NCI-H2029 (cell line): Measurements from ENCODE around the gene ACO1.

ENCODE experiments used
- DNase-seq: peaks from one replicate; lab custom pipeline; 2025; lab: John Stamatoyannopoulos, UW

ACO1 gene

DNA sequence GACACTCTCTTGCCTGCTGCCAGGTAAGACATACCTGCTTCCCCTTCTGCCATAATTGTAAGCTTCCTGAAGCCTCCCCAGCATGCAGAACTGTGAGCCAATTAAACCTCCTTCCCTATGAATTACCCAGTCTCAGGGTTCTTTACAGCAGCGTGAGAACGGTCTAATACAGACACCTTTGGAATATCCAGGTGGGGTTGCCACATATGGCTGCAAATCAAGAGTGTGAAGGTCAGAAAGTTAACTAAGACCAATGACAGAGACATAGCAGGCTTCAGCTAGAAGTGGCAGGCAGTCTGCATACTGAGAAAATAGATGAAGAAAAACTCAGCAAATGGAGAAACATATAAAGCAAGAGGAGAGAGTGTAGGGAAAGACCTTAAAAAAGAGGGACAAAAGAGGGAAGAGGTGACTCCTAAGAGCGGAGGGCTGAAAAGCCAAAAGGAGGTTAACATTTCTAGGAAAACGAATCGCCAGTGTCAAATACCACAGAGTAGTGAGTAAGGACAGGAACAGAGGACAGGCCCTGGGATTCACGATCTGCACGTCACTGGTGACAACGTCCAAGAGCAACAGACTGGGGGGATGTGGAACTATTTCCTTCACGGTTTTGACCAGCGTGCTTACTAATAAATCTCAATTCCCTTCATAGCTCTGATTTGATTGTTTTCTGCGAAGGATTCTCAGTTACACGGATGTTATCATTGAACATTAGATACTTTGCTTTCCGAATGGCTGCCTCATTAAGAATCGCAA, 1.7 kb upstream of the ACO1 start:
- DNase-seq = no peak

DNA sequence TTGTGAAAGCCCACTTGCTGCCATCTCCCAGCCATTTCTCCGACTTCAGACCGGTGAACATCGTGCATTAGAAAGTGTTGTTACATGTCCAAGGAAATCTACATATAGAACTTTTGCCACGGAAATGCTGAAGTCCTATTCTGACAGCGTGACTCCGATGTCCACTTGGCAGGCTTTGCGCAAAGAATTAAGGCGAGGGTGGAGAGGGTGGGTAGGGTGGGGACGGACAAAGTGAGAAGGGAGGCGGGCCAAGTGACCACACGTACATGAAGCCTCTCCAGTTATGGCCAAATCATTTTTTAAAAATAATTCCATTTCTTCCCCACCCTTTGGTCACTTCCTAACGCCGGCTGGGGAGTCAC, 460 bp upstream of the ACO1 start:
- no peak for DNase-seq

DNA sequence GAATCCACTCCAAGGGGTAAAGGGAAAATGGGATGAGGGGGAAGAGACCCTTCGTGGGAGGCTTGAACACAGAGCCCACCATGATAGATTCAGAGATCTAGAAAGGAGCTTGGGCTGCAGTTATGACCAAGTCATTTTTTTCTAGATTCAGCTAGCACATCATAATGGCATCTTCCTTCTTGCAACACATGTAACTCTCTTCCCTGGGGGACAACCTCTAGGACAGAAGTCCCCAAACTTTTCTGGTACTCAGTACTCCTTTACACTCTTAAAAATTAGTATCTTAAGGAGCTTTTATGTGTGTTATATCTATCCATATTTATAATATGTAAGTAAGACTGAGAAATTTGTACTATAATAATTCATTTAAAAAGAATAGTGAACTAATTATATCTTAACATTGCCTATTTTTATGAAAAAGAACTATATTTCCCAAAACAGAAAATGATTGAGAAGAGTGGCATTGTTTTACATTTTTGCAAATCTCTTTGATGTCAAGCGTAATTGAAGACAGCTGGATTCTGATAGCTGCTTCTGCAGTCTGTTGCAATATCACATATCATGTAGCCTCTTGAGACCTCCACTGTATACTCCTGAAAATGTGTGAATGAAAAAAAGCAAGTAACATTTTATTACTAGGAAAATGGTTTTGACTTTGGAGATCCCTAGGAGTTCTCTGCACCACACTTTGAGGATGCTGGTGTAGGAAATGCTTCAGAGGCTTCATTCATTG, 875 bp downstream of the ACO1 start:
- DNase-seq = no peak

DNA sequence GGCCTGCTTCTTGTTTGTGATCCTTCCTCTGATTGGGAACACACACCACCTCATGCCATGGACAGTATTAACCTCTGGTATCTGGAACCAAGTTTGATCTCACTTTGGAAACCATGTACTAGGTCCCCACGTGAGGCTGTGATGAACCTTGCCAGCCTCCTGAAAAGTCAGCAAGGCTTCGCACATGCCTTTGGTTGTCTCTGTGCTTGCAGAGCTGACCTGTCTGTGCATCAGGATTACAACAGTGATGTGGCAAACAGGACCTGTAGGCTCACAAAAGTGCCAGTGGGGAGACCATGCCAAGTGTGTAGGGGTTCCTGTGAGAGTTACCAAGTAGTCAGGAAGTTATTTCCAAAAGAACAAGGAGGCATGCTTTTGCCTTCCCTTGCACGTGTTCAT, 1.4 kb downstream of the ACO1 start:
- DNase-seq = no peak

DNA sequence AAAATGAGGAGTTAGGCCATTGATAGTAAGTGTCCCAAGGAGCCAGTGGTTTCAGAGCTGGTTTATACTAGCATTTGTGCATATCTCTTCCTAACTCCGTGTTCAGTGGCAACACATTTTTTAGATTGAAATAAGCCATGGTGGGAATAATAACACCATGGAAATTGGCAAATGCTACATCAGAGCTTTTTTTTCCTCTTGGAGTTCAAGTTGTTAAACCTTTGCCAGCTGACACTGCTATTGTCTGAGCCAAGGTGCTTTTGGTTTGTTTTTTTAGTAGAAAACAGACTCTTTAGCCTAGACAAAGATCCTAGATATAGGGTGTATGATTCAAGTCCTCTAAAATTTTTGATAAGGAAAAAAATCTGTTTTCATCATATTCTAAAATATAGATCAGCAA, 2.8 kb downstream of the ACO1 start:
- no peak for DNase-seq

DNA sequence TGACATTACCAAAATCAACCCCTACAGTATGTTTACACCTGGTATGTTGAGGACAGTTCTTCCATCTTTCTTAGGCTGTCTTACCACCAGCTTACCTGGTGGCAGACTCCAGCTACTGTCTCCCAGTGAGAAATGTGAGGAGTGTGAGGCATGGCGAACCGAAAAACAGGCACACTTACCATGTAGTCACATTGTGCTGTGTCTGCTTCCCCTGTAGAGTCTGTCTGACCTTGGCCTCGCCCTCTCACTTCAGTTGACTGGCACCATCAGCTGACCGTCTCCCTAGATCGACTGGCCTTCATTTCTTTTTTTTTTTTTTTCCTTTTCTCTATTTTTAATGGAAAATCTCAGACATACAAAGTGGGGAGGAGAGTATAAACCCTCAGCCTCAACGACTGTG, 4.9 kb downstream of the ACO1 start:
- no peak for DNase-seq

DNA sequence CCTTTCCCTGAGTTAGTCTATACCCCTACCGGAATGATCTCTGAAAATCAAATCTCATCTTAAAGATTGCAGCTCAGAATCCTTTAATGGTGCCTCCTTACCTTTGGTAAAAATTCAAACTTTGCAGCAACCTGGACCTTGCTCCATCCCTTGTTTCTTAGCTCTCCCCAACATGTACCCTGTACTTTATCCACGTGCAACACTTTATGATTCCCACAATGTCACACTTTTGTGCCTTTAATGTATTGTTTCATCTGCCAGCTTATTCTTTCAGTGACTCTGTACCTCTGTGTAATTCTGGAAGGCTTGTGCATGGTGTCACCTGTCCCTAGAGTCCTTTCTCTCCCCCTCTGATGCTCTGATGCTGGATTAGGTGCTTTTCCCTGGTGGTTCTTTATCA, 9.5 kb downstream of the ACO1 start:
- DNase-seq = no peak

DNA sequence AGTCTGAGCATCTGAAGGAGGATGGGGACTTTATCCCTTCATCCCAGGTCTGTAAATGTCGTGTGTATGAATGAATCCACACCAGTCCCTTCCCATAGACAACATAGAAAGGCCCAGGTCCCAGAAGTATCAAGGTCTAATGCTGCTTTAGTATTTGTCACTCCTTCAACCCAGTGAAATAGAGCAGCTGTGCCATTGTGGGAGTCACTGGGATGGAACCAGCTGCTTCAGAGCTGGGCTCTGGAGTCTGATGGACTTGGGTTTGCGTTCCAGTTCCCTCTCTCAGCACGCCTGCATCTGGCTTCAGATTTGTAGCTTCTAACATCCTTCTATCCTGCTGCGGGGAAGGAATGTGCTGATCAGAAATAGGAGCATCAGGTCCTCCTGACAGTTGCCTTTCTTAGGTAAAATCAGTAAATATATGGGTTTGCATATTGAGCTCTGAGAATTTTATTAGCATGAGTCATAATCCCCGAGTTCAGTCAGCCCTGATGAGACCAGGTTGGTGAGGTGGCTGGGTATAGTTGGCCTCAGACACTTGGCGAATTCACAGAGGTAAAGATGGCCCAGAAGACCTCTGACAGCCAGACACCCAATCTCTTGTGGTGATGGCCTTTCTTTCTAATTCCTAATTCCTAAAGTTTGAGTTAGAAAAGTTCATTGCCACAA, 10.1 kb downstream of the ACO1 start:
- no peak for DNase-seq

DNA sequence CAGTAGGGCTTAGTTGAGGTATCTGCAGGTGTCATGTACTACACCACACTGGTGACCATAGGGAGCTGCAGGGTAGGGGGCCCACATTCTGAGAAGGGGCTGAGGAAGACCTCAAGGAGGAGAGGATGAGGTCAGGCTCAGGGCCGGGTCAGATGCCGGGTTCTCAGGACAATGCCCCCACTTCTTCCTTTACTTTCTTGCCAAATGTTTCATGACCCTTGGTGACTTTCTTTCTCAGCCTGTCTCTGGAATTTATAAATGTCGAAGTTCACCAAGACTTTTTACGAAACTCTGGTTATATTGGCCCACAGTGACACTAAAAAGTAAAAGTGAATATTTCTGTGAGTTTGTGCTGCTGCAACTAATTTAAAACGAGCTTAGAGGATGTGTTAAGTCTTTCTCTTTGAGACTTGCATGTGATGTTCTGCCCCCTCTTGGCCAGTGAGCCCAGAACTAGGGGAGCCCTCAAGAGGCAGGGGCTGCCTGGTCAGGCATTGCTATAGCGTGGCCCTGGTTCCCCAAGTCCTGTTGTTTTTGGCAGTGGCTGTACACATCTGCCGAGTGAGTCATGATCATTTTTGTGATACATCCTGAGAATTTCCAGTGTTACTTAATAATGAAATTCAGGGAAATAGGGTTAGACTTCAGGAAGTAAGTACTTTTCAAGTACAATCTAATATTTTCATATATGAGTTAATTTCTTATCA, 11.2 kb downstream of the ACO1 start:
- DNase-seq = no peak

DNA sequence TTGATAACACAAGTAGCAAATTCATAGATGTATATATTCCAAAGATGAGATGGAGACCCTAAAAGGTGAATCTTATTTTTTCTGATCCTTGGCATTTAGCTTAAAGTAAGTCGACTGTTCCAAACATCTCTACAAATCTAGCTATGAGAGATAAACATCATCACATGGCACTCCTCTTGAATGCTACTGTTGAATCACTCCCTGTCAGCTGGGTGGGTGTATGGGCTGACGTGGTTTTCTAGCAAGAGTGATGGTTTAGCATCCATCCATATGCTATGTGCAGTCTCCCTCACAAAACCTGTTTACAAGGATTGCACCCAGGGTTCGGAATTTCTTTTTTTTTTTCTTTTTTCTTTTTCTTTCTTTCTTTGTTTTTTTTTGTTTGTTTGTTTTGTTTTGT, 13.8 kb downstream of the ACO1 start:
- no peak for DNase-seq

DNA sequence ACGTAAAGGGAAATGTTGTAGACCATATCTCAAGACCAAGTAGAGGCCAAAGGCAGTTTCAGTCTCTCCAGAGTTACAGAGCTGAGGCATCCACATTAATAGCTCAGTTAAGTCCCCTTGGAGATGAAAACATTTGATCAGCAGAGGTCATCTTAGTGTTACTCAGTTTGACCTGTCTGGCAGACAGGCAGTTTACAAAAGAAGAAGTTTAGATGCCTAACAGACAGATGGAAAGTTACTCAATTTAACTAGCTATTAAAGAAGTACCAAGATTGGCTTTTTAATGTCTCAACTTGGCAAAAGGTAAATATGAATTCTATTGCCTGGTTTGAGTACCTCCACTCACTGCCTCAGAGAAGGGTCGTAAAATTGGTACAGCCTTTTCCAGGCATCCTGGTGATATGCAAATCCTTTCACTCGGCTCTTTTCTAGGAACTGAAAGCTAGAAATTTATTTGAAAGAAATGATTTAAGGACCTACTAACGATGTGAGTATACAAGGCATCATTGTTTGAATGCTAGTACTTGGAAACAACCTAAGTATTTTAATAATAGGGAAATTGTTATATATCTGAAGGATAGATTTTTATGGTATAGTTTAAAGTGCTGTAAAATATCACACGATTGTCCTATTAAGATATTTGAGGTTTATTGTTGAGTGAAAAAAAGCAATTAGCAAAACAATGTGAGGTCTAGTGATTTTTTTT, 14.8 kb downstream of the ACO1 start:
- no peak for DNase-seq

DNA sequence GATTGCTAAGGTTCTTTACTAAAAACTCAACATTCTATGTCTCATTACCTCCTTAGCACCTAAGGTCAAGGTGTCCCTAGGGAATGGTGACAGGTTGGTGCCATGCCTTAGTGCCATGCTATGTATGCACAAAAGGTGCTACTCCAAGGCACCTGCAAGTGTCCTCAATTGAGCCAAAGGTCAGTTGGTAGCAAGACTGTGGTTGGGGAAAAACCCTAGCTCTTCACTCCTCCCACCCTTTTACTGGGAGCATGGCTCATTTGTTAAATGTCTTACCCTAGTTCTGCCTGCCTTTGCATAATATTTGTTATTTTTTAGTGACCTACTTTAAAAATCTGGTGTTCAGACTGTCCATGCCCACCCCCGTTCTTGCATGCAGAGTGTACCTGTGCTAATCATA, 17.0 kb downstream of the ACO1 start:
- no peak for DNase-seq

DNA sequence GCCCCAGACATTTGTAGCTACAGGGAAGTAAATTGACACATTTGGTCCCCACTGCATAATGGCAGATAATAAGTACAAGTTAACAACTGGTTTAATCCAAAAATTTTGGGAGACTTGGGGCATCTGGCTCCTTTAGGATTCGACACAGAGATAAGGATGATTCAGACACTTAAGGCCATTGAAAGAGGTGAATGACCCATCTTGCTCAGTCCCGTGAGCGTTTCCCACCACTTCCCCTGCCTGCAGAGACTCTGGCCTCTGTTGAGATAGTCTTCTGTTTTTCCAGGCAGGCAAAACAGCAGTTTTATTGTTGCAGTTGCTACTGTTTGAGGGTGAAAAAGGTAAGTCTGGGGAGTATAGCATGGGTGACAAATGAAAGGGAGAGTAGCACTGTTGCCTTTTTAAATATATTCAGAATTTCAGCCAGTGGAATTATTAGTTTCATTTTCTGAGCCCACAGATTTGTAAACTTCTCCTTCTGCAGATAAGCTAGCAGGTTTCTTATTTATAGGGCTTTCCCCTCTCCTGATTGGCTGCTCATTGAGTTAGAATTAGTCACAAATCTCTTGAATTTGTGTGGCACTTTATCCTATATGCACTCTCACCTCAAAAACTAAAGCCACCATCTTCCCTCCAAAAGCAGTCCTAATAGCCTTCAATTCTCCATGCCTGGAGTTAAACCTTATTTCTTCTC, 19.3 kb downstream of the ACO1 start:
- DNase-seq = no peak

DNA sequence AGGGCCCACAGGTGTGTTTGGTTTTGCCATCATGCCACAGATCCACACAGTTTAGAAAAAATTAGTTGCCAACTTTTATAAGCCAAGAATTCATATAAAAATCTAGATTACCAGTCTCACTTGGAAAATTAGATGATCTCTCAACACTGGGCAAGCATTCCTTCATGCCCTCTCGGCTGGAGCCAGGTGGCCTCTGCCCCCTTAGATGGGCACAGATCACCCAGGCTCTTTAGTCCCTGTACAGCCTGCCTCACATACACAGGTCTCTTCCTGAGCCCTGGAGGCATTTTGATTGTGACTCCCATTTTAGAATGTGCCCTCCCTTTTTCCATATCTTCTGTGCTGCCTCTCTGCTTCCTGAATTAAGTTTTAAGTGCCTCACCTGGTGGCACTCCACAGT, 20.0 kb downstream of the ACO1 start:
- no peak for DNase-seq

DNA sequence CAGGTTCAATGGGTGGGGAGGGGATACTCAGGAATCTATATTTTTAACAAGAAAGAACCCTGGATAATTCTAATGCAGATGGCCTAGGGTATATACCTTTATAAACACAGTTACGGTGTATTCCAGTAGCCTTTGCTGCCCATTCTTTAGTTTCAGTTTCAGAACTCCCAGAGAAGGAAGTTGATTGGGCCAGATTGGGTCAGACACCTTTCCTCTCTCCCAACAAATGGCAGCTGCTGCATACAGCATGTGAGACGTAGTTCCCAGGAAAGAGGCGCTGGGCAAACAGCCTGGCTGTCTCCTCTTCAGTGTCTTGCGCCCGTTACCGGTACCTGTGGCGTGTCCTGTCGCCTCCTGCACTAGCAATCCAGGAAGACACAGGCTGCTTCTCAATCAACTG, 20.4 kb downstream of the ACO1 start:
- DNase-seq = peak; percentile 78

DNA sequence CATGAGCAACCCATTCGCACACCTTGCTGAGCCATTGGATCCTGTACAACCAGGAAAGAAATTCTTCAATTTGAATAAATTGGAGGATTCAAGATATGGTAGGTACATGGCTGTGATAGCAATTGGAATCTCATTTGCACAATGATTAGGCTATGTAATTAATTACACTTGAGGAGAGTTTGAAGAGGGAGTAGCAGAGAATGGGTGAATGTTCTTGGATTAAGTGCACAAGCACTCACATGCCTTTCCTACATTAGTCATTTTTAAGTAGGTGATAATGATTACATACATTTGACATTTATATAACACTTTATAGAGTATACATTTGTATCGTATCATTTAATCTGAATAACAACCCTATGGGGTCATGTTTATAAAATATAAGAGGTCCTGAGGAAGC, 21.1 kb downstream of the ACO1 start:
- DNase-seq = no peak

DNA sequence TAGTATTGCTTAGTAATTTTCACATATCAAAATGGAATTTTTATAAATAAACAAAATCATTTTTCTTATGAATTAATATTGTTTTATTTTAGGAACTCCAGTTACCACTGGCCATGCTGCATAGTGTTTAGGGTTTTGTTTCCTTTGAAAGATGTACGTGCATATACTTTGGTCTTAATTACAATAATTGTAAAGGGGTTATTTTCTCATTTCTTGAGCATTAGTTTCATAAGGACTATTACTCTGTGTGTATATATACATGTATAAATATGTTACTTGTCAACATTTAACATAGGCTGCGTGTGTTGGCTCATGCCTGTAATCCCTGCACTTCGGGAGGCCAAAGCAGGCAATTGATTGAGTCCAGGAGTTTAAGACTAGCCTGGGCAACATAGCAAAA, 21.6 kb downstream of the ACO1 start:
- no peak for DNase-seq

DNA sequence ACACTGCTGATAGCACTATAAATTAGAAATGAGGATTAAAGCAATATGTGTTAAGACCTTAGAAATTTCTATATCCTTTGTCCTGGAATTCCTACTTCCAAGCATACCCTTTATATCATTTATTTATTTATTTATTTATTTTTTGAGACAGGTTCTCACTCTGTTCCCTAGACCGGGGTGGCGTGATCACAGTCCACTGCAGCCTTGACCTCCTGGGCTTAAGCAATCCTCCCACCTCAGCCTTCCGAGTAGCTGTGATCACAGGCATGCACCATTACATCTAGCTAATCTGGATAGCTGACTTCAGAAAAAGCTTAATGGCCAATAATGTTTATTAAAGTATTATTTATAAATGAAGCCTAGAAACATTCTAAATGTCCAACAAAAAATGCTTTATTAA, 27.3 kb downstream of the ACO1 start:
- no peak for DNase-seq

DNA sequence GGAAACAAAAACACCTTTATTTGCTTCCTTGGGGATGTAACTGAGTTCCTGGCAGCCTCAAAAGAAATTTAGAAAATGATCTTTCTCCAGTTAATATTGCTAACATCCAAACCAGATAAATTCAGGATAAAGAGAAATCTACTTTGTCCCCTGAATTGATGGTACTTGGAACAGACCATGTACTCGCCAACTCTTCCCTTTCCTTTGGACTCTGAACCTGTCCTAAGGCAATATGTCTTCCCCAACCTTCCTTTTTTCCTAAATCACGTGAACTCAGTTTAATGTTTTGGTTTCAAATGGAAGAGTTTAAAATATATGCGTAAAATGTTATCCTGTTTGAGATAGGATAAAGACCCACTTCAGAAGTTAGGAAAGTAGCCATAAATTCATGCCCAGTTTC, 28.0 kb downstream of the ACO1 start:
- DNase-seq = no peak

DNA sequence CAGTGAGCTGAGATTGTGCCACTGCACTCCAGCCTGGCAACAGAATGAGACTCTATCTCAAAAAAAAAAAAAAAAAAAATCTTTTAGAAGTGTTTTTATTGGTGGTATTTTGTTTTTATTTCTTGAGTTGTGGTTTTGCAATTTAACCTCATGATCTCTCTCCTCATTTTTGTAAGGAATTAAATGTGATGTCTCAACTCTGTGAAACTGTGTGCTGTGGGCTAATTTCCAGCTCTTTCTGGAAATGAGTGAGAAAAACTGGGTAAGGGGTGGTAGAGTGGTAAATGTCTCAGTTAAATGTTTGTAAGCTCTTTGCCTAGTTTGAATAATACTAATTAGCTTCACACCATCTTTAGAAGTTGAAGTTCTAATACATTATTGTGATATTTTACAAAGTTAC, 29.0 kb downstream of the ACO1 start:
- DNase-seq = no peak

DNA sequence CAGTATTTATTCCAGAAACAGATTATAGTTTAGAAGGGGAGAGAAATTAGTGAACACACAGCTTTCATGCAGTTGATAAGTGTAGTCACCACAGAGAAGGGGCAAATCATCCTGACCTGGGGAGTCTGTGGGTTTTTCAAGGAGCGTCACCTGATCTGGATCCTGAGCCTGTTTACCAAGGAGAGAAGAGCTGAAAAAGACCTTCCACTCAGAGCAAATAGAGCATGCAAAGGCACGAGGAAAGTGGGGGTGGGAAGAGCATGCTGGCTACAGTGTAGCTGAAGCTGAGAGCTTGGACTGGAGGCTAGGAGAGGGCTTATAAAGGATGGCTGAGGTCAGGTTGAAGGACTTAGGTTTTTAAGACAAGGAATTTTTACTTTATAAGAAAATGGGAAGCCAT, 30.4 kb downstream of the ACO1 start:
- DNase-seq = no peak

DNA sequence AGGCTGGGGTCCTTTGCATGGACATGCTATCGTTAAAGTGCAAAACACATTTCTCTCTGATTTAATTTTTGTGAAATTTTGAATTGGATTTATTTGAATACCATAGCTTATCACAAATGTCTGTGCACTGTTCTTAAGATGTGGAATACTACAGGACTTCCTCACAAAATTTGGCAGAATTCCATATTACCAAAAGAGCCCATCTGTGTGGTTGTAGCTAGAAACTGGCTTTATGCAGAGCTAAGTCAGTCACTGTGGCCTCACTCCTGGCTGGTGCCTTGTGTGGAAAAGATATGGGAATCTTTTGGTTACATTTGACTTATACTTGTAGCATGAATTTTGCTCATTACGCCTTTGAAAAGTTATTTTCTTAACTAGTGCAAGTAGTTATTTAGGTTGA, 35.5 kb downstream of the ACO1 start:
- no peak for DNase-seq
